MCF 10A (cell line): Measurements from ENCODE around the gene EIF4E2. TPM values are rescaled to one million over a fixed set of nuclear protein-coding genes. Genes with fewer than 3 reads are reported as not detected.

Experiments
- BruUV-seq: library from RNA; stranded (reverse); fragments of 400-500 nt; replicated peaks from 2 replicates; lab custom pipeline; 2021; lab: Mats Ljungman, UMichigan
- CTCF ChIA-PET: fragments of 300-600 bp; sonication (Branson Sonifier 250); formaldehyde crosslinking; extraction: SDS; loops from one replicate; lab custom pipeline; 2021; ENCODE audit warnings: antibody characterized with exemption, inconsistent platforms; lab: Yijun Ruan, JAX
- POLR2A ChIA-PET: fragments of 300-600, 350-650 bp; sonication (Branson Sonifier 250); formaldehyde crosslinking; extraction: SDS; loops from one replicate; lab custom pipeline; 2020; ENCODE audit warnings: antibody characterized with exemption, inconsistent platforms; lab: Yijun Ruan, JAX
- DNase-seq: peaks from one replicate; pipeline ENCODE4 v3.0.0-alpha.2; 2018; ENCODE audit not compliant: unreplicated experiment
- H3K27ac Mint-ChIP-seq: one replicate; pipeline ENCODE4 v1.8.0; 2022; ENCODE audit warnings: mild to moderate bottlenecking, low read depth, mixed read lengths; ENCODE audit not compliant: unreplicated experiment
- H3K27me3 Mint-ChIP-seq: one replicate; pipeline ENCODE4 v1.8.0; 2022; ENCODE audit warnings: mixed read lengths; ENCODE audit not compliant: insufficient read depth, unreplicated experiment
- H3K36me3 Mint-ChIP-seq: one replicate; pipeline ENCODE4 v1.8.0; 2022; ENCODE audit warnings: mild to moderate bottlenecking, moderate library complexity, mixed read lengths; ENCODE audit not compliant: insufficient read depth, unreplicated experiment
- H3K4me1 Mint-ChIP-seq: one replicate; pipeline ENCODE4 v1.8.0; 2022; ENCODE audit warnings: mixed read lengths; ENCODE audit not compliant: insufficient read depth, unreplicated experiment
- H3K4me3 Mint-ChIP-seq: one replicate; pipeline ENCODE4 v1.8.0; 2022; ENCODE audit warnings: mild to moderate bottlenecking, moderate library complexity, mixed read lengths; ENCODE audit not compliant: unreplicated experiment
- H3K9me3 Mint-ChIP-seq: one replicate; pipeline ENCODE4 v1.8.0; 2022; ENCODE audit warnings: mixed read lengths; ENCODE audit not compliant: unreplicated experiment
- CTCF ChIP-seq: fragments of 200-600 bp; IDR thresholded peaks from one replicate; pipeline ENCODE4 v1.8.0; 2022; ENCODE audit warnings: antibody characterized with exemption, mild to moderate bottlenecking; ENCODE audit not compliant: unreplicated experiment
- intact Hi-C: fragments of 100-400 bp; cut with micrococcal nuclease; formaldehyde crosslinking; loops from 2 replicates; pipeline ENCODE4 v1.14.1; 2022
- total RNA-seq: library from RNA; stranded (reverse); gene quantifications from 2 replicates; pipeline ENCODE4 v1.2.3, GENCODE V29; 2022

The EIF4E2 gene
- total RNA-seq, 1 experiment from 2014 or later: 52.8 TPM

GRCh38 chr2:232526372-232526941, 24.0 kb upstream of the EIF4E2 start:
- Mint-ChIP-seq H3K4me1 (peaks cover 5% of the 10 kb centered on the region), H3K36me3 (no peaks in the 10 kb centered on the region), H3K27me3 (peaks cover 11% of the 10 kb centered on the region), H3K9me3 (no peaks in the 10 kb centered on the region), H3K4me3 (no peak overlapping the region), H3K27ac (no peak overlapping the region)
- intact Hi-C loops: no loop called here
- TF ChIP-seq CTCF: no peak
- DNase-seq: no peak
- ChIA-PET POLR2A (no interaction called here), CTCF (interaction anchor here (0.6 kb wide), 1 partner anchor 202 kb away, joined by 3 read pairs; no protein-coding TSS in a partner anchor)
- no TSS peak for BruUV-seq

GRCh38 chr2:232527905-232528470, 22.5 kb upstream of the EIF4E2 start:
- Mint-ChIP-seq H3K4me1 (peaks cover 5% of the 10 kb centered on the region), H3K4me3 (no peak overlapping the region), H3K27me3 (peaks cover 7% of the 10 kb centered on the region), H3K9me3 (no peaks in the 10 kb centered on the region), H3K27ac (no peak overlapping the region), H3K36me3 (no peaks in the 10 kb centered on the region)
- TF ChIP-seq CTCF: no peak
- intact Hi-C loops: no loop called here
- no peak for DNase-seq
- no TSS peak for BruUV-seq
- ChIA-PET CTCF (no interaction called here), POLR2A (no interaction called here)

- TF ChIP-seq CTCF: no peak
- ChIA-PET POLR2A (no interaction called here), CTCF (no interaction called here)
- no TSS peak for BruUV-seq
- no peaks in the 10 kb centered on the region for H3K9me3 Mint-ChIP-seq
- H3K4me1 Mint-ChIP-seq: peaks cover 5% of the 10 kb centered on the region
- no peak overlapping the region for H3K4me3 Mint-ChIP-seq
- no peaks in the 10 kb centered on the region for H3K36me3 Mint-ChIP-seq
- intact Hi-C loops: no loop called here
- no peak overlapping the region for H3K27ac Mint-ChIP-seq
- DNase-seq: no peak
- H3K27me3 Mint-ChIP-seq: no peaks in the 10 kb centered on the region
Measured at GRCh38 chr2:232528746-232529460, 21.6 kb upstream of the EIF4E2 start.

- Mint-ChIP-seq H3K36me3 (no peaks in the 10 kb centered on the region), H3K9me3 (no peaks in the 10 kb centered on the region), H3K27me3 (no peaks in the 10 kb centered on the region), H3K4me3 (no peak overlapping the region), H3K27ac (no peak overlapping the region), H3K4me1 (peaks cover 5% of the 10 kb centered on the region)
- ChIA-PET POLR2A (no interaction called here), CTCF (interaction anchor here (0.6 to 1.4 kb wide), 2 partner anchors 8 to 82 kb away, joined by 3 to 6 read pairs; no protein-coding TSS in a partner anchor)
- no TSS peak for BruUV-seq
- intact Hi-C loops: no loop called here
- TF ChIP-seq CTCF: no peak
- DNase-seq: no peak
Measured at GRCh38 chr2:232529806-232530547, 20.5 kb upstream of the EIF4E2 start.
